ENCODE results near the gene CCDC92.

CCDC92 gene, protein sequence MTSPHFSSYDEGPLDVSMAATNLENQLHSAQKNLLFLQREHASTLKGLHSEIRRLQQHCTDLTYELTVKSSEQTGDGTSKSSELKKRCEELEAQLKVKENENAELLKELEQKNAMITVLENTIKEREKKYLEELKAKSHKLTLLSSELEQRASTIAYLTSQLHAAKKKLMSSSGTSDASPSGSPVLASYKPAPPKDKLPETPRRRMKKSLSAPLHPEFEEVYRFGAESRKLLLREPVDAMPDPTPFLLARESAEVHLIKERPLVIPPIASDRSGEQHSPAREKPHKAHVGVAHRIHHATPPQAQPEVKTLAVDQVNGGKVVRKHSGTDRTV

DNA sequence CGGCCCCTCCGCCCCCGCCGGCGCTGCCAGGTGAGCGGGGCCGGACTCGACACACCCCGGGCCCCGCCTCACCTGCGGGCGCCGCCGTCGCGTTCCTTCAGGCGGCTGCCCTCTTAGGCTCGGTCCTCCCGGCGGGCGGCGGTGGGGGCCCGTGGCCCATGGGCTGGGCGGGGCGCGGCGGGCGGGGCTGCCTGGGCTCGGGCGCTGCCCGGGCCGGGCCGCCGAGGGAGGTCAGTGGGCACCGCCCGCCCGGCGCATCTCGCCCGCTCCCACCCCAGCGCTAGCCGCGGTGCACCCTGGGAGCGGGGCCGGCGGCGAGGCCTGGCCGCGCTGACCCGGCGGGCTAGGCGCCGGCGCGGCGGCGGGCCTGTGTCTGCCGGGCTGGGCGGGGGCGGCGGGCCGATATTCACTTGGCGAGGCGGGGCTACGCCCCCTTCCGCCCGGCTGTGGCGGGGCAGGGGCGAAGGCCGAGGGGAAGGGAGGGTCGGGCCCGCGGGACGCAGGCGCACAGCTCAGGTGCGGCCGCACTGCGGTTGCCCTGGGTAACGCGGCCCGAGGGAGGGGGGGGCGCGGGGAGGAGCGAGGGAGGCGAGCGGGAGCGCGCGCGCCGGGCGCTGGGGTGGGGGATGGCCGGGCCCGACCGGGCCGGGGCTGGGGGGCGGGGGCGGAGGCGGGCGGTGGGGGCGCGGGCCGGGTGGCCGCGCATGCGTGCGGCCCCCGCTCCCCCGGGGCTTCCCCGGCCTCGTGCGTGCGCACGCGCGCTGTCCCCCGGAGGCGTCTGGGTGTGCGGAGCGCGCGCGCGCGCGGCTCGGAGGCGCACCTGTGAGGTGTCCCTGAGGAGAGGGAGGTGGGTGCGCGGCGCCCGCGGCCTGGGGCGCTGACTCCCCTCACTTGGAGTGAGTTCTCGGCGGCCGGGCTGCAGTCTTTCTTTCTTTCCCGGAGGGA is at the start of gene CCDC92, which contains the start of gene ZNF664:
Gene CCDC92 (minus strand): TSS at position 375 of the 945 bp plus-strand sequence. CDS start 28,526 bp downstream, outside the sequence.
Gene ZNF664 (plus strand): TSS at position 759 of the 945 bp plus-strand sequence. CDS start 38,930 bp downstream, outside the sequence.
- peak; percentile 86 to 89 for DNase-seq (ENCODE audit: low read depth in 2 of 2)

DNA sequence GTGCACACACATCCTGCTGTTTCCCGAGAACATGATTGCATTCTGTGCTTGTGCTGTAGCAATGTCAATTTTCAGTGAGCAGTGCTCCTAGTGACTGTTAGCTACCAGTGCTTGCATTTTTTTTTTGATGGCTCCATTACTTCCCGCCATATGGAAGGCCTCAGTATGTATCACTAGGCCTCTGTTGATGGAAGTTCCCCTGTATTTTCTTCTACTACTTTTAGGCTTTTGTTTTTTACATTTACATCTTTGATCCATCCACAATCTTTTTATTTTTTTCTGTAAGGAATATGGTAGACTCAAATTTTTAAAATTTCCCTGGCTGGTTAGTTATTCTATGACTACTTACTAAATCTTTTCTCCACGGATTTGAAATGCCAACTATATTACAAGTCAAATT is 49.5 kb upstream of the CCDC92 start:
- DNase-seq (ENCODE audit: low read depth in 2 of 2): no peak

DNA sequence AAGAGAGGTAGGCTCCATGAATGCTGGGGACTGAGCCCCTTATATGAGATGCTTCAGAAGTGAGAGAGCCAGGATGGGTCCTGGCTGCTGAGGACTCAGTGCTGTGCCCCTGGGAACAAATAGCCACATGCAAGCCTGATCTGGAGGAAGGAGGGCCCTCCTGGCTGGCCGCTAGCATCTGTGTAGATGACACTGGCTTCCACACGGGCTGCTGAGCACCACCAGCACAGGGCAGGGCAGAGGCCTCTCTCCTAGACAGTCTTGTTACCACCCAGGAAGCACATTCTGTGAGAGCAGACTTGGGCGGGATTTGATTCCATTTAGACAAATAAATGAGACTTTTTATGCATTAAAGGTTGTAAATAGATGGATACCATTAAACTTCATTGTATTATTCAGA is 48.4 kb upstream of the CCDC92 start:
- no peak for DNase-seq (ENCODE audit: low read depth in 2 of 2)

DNA sequence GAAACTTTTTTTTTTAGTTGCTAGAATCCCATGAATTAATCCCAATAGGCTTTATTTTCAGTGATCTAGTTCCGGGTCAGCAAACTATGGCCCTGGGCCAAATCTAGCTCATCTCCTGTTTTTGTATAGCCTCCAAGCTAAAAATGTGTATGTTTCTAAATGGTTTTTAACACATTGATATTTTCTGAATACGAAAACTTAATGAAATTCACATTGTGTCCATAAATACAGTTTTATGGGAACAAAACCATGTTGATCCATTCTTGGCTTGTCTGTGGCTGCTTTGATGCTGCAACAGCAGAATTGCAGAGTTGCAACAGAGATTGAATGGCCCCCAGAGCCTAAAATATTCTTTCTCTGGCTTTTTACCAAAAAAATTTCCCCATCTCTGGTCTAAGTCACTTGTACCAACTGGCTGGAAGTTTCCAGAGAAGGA is 47.9 kb upstream of the CCDC92 start:
- no peak for DNase-seq (ENCODE audit: low read depth in 2 of 2)

- no peak for DNase-seq (ENCODE audit: low read depth in 2 of 2)
Observed at GRCh38 chr12:124019115-124019514, 46.5 kb upstream of the CCDC92 start.

GRCh38 chr12:124018539-124018938 is 45.9 kb upstream of the CCDC92 start:
- DNase-seq (ENCODE audit: low read depth in 2 of 2): no peak

DNA sequence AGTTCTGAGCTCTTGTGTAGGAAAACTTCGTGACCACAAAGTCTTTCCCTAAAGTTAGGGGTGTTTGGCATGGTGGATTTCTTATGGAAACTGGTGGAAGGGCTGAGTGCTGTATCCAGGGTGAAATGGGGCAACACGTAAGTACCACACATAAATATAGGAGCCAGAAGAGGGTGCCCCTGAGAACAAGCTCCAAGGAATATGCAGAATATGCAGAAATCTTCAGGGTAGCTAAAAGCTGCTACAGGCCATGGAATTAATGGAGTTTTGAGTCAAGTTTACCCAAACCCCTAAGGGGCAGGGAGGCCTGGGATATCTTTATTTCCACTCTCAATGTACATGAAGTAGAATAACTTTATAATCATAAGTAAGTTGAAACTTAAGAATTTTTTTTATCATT is 44.4 kb upstream of the CCDC92 start:
- no peak for DNase-seq (ENCODE audit: low read depth in 2 of 2)

DNA sequence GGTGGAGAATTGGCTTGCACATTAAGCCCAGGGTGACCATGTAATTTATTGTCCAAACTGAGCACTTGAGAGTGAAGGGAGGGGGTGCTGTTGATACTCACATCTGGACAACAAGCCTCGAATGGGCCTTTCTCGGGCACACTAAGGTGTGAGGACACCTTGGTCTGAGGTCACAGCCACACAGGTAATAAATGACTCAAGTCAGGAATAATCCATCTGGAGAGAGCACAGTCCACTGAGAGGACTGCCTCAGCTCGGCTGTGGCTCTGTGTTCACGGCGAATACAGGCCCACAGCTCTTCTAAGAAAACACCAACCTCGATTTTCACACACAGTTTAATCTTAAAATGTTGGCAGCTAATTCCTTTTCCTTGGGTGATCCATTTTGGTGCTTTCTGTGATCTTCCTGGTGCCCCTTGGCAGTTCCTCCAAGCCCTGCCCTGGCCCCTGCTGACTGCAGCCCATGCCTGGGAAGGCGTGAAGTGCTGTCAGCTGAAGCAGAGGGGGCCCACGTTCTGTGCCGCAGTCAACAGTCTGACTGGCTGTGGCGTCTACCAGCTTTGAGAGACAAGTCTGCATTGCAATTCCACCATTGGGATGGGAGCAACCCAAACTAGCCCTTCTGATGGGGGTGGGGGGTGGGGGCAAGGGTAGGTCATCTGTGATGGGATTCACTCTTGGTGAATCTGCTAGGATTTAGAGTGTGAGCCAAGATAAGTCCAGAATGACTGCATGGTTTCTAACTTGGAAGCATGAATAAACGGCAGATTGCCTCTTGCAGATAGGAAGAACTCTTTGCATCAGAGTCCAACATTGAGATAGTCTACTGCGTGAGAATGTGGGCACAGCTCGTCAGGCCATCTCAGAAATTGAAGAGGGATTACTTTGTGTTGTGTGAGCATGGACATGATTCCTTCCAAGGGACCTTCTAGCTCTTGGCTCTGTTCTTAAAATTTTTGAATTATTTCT is 43.1 kb upstream of the CCDC92 start:
- DNase-seq (ENCODE audit: low read depth in 2 of 2): no peak

GRCh38 chr12:124013073-124013472 is 40.4 kb upstream of the CCDC92 start:
- DNase-seq (ENCODE audit: low read depth in 2 of 2): no peak

DNA sequence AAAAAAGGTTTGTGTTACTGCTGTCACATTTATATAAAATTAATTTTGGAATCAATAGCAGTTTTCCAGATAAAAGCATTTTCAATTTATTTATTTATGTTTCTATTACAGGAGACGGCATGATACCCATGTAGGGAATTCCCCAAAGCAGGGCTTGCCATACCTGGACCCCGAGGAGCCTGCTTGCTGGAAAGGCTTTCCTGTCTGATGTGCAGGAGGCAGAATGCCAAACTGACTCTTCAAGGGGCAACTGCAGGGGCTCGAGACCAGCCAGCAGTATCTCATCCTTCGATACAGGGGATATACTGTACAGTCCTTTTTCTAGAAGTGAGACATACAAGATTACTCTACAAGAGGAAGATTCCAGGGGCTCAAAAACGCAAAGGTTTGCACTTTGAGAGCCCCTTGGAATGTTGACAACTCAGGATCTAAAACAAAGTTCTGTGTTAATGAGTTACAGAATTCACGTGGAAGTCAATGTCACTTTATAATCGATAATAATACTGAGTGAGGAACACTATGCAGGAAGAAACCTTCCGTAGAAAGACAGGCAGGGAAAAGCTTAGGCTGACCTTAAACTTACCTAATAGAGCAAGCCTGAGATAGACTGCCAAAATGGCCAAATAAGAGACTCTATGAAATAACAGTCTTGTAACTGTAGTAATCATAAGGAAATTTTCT is 38.9 kb upstream of the CCDC92 start:
- DNase-seq (ENCODE audit: low read depth in 2 of 2): no peak

DNA sequence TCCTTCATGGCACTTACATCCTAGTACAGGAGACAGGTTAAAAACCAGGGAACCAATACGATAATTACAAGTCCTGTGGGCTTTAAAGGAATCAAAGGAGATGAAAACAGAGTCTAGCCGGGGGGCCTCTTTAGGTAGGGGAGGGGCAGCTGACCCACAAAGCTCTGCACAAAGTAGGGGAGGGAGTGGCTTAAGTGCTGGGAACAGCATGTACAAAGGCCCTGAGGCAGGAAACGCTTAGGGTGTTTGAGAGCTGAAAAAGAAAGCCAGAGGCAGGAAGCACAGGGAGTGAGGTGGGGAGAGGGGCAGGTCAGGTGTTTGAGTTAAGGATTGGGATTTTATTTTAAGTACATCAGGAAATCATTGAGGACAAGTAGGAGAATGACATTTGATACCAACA is 38.1 kb upstream of the CCDC92 start:
- no peak for DNase-seq (ENCODE audit: low read depth in 2 of 2)

GRCh38 chr12:124009781-124010180 is 37.1 kb upstream of the CCDC92 start:
- DNase-seq (ENCODE audit: low read depth in 2 of 2): no peak

- no peak for DNase-seq (ENCODE audit: low read depth in 2 of 2)
Observed at GRCh38 chr12:124008595-124008994, 36.0 kb upstream of the CCDC92 start.

DNA sequence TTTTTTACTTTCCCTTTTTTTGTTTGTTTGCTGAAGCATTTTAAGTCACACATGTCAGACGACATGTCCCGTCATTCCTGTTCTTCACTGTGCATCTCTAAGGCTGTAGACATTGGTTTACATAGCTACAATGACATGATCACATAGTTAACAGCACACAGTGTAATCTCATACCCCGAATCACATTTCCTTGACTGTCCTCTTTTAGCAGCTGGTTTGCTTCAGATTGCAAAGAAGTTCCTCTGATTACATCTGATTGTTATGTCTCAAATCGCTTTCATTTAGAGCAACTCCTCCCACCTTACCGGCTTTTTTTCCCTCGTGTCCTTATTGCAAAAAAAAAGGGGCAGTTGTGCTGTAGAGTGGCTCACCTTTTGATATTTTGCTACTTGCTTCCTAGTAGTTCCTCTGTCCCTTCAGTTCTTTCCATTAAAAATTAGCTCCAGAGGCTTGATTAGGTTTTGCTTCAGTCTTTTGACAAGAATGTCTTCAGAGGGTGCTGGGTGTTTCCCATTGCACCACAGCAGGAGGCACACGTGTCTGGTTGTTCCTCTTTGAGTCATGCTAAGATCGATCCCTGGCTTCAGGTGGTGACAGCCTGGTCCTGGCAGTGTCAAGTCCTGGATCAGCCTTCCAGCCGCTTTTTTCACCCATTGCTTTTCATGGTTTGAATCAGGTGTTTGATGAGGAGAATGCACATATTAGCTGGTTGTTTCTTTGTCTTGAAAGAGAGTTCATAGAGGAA is 35.4 kb upstream of the CCDC92 start:
- DNase-seq (ENCODE audit: low read depth in 2 of 2): no peak

- DNase-seq (ENCODE audit: low read depth in 2 of 2): no peak
Observed at GRCh38 chr12:124006846-124007713, 34.4 kb upstream of the CCDC92 start.

DNA sequence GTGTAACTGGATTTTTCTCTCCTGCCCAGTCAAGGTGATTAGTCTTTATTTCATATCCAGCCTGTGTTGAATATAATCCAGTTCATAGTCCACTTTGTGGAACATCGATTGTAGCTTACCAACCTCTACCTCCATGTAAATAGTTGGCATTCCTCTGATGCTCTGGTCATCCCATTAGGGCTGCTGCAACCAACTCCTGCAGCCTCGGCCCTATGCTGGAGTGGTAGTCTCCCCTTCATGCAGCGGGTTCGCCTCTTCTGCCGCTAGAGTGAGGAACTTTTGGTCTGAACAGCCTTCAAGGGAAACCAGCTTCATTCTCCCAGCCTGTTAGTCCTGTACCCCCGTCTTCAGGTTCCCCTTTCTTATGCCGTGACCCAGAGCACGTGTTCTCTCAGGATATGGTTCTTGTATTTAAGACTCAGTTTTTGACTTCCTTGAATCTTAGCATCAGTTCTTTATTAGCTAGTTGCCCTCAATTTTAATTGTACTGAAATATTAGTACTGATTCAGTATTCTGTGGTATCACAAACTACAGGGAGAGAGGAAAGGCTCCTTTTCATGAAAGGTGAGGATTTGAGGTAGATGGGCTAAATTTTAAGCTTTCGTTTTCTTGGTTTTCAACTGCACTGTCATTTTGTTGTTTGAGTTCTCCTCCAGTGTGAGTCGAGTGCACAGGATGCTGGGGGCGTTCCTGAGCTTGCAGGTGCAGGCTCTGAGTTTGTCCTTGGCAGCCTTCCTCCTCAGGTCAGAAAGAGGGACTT is 33.6 kb upstream of the CCDC92 start:
- no peak for DNase-seq (ENCODE audit: low read depth in 2 of 2)

DNA sequence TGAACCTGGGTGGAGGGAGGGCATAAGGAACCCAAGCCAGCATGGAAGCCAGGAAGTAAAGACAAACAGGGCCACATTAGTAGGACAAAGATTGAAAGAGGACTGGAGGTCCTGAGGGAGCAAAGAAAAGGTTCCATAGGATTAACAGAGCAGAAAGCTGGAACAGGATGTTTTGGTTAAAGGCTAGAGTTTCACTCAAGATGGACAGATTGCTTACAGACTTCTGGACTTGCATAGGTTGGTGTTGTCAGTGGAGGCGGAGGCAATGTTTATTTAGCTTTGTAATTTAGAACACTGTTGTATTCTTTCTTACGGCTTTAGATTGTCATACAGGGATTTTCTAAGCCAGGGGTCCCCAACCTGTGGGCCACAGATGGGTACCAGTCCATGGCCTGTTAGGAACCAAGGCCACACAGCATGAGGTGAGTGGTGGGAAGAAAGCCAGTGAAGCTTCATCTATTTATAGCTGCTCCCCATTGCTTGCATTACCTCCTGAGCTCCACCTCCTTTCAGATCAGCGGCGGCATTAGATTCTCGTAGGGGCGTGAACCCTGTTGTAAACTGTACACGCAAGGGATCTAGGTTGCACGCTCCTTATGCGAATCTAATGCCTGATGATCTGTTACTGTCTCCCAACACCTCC is 31.7 kb upstream of the CCDC92 start:
- DNase-seq (ENCODE audit: low read depth in 2 of 2): no peak

GRCh38 chr12:124002654-124003053 is 30.0 kb upstream of the CCDC92 start:
- DNase-seq (ENCODE audit: low read depth in 2 of 2): no peak
